ENCODE data around the gene GAGE12G.
"Not testable (repeated sequence)": the region's sequence is repeated elsewhere in the genome, so short reads cannot be mapped to it uniquely, and the experiment has no call there.

GAGE12G gene, protein sequence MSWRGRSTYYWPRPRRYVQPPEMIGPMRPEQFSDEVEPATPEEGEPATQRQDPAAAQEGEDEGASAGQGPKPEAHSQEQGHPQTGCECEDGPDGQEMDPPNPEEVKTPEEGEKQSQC

GRCh38 chrX:49570100-49570499 lies at the start of gene GAGE12G:
GAGE12G (plus strand) TSS chrX:49570400; CDS start chrX:49571555, 1,155 bp downstream.
- DNase-seq (ENCODE audit: low spot score) = not testable (repeated sequence)

- not testable (repeated sequence) for DNase-seq (ENCODE audit: low spot score)
Measured at GRCh38 chrX:49531877-49532276, 38.3 kb upstream of the GAGE12G start, which contains the start of gene GAGE12C. GAGE12C (plus strand) TSS chrX:49532177; CDS start chrX:49533332, 1,155 bp downstream.

DNA sequence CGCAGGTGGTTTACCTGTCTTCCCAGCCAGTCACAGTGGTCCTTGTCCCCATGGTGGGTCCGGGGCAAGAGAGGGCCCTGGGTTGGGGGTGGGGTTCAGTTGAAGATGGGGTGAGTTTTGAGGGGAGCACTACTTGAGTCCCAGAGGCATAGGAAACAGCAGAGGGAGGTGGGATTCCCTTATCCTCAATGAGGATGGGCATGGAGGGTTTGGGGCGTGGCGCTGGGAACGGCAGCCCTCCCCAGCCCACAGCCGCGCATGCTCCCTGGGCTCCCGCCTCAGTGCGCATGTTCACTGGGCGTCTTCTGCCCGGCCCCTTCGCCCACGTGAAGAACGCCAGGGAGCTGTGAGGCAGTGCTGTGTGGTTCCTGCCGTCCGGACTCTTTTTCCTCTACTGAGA lies 28.8 kb upstream of the GAGE12G start, which contains the start of gene GAGE12D:
TSS of gene GAGE12D (plus strand) at position 301 of the 400 bp plus-strand sequence. CDS start 1,155 bp downstream, outside the sequence.
- not testable (repeated sequence) for DNase-seq (ENCODE audit: low spot score)

DNA sequence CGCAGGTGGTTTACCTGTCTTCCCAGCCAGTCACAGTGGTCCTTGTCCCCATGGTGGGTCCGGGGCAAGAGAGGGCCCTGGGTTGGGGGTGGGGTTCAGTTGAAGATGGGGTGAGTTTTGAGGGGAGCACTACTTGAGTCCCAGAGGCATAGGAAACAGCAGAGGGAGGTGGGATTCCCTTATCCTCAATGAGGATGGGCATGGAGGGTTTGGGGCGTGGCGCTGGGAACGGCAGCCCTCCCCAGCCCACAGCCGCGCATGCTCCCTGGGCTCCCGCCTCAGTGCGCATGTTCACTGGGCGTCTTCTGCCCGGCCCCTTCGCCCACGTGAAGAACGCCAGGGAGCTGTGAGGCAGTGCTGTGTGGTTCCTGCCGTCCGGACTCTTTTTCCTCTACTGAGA lies 19.2 kb upstream of the GAGE12G start, which contains the start of gene GAGE12E:
TSS of gene GAGE12E (plus strand) at position 301 of the 400 bp plus-strand sequence. CDS start 1,155 bp downstream, outside the sequence.
- DNase-seq (ENCODE audit: low spot score) = not testable (repeated sequence)

- DNase-seq (ENCODE audit: low spot score) = not testable (repeated sequence)
Measured at GRCh38 chrX:49560542-49560941, 9.7 kb upstream of the GAGE12G start, which contains the start of gene GAGE12F. GAGE12F (plus strand) TSS chrX:49560842; CDS start chrX:49561997, 1,155 bp downstream.

DNA sequence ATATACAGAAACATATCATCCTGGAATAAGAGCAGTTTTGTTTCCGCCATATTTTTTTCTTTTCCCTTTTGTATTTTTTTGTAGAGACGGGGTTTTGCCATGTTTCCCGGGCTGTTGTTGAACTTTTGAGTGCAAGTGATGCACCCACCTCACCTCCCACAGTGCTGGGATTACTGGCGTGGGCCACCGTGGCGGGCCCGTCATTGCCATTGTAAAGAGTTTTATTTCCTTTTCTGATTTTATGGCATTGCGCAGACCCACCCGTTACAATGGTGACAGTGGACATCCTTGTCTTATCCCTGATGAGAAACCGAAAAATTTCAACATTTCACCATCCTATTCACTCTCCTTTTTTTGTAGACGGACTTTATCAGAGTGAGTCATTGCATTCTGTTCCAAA lies 1.5 kb upstream of the GAGE12G start:
- DNase-seq (ENCODE audit: low spot score) = not testable (repeated sequence)

DNA sequence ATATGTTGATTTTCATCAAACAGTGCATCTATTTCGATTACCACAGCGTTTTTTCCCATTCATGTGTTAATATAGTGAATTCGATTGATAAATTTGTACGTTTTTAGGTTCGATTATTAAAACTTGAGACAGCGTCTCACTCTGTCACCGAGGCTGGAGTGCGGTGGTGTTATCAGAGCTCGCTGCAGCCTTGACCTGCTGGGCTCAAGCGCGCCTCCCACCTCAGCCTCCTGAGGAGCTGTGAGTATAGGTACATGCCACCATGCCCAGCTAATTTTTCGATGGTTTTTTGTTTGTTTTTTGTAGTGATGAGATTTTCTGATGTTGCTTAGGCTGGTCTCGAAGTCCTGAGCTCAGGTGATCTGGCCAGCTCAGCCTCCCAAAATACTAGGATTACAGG lies 1.0 kb upstream of the GAGE12G start:
- not testable (repeated sequence) for DNase-seq (ENCODE audit: low spot score)

DNA sequence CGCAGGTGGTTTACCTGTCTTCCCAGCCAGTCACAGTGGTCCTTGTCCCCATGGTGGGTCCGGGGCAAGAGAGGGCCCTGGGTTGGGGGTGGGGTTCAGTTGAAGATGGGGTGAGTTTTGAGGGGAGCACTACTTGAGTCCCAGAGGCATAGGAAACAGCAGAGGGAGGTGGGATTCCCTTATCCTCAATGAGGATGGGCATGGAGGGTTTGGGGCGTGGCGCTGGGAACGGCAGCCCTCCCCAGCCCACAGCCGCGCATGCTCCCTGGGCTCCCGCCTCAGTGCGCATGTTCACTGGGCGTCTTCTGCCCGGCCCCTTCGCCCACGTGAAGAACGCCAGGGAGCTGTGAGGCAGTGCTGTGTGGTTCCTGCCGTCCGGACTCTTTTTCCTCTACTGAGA lies 9.4 kb downstream of the GAGE12G start, which contains the start of gene GAGE12H:
TSS of gene GAGE12H (plus strand) at position 301 of the 400 bp plus-strand sequence. CDS start 1,155 bp downstream, outside the sequence.
- DNase-seq (ENCODE audit: low spot score) = not testable (repeated sequence)

GRCh38 chrX:49589196-49589595 lies 19.0 kb downstream of the GAGE12G start, which contains the start of gene GAGE2A:
GAGE2A (plus strand) TSS chrX:49589496; CDS start chrX:49590651, 1,155 bp downstream.
- DNase-seq (ENCODE audit: low spot score) = not testable (repeated sequence)

GRCh38 chrX:49589769-49590478 lies 19.7 kb downstream of the GAGE12G start:
- DNase-seq (ENCODE audit: low spot score) = not testable (repeated sequence)

- not testable (repeated sequence) for DNase-seq (ENCODE audit: low spot score)
Measured at GRCh38 chrX:49590488-49590887, 20.3 kb downstream of the GAGE12G start.

- DNase-seq (ENCODE audit: low spot score) = not testable (repeated sequence)
Measured at GRCh38 chrX:49598720-49599119, 28.5 kb downstream of the GAGE12G start, which contains the start of gene GAGE1. GAGE1 (plus strand) TSS chrX:49599020; CDS start chrX:49600175, 1,155 bp downstream.

DNA sequence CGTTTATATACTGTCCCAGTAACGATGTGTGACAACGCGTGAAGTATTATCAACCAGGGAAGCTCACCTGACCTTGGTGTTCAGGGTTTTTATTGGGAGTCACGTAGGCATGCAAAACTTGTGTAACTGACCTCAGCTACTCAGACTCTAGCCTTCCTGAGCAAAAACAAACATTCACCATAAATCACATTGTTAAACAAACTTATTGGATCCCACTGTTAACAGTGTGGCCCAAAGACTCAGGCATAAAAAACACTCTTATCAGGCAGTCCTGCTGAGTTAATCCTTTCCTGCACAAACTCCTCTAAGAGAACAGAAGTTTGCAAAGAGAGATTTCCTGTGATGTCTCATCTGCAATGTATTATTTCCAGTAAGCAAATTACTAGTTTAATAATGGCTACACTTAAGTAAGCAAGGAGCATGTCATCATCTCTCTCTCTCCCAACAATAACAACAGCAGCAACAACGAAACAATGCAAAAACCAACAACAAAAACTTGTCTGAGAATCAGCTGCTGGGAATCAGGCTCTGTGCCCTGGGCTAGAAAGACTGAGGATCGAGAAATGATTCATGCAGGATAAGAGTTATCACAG lies 40.6 kb downstream of the GAGE12G start:
- no peak for DNase-seq (ENCODE audit: low spot score)

- no peak for DNase-seq (ENCODE audit: low spot score)
Measured at GRCh38 chrX:49618574-49618973, 48.4 kb downstream of the GAGE12G start.

All from hepatic stellate cell (primary cell).